GM12891 (cell line): Measurements from ENCODE around the gene JMJD8.

ENCODE experiments used
- POLR2A ChIP-seq: IDR thresholded peaks from 2 replicates; pipeline ENCODE4 v1.6.1; 2011; ENCODE audit warnings: low read depth, low read length, control low read depth
- TAF1 ChIP-seq: IDR thresholded peaks from 2 replicates; pipeline ENCODE4 v1.6.1; 2011; ENCODE audit warnings: low read depth, low read length, control low read depth

GRCh38 chr16:684961-685696 lies 995 bp upstream of the JMJD8 start:
- TF ChIP-seq POLR2A (no peak), TAF1 (no peak)
